Loucy (cell line): ENCODE results near the gene FOXN4.

Experiments used
- EZH2phosphoT487 ChIP-seq: fragments of 200-600 bp; IDR thresholded peaks from 2 replicates; pipeline ENCODE4 v1.6.1; 2018; ENCODE audit warnings: antibody characterized with exemption, mild to moderate bottlenecking, moderate library complexity, borderline replicate concordance
- TF ChIP-seq, protein P1 (sequence below): fragments of 200-600 bp; sonication (generic); conservative IDR thresholded peaks from 2 replicates; pipeline ENCODE4 v1.5.1; 2014; ENCODE audit warnings: mild to moderate bottlenecking, antibody characterized with exemption, low read length

- TF ChIP-seq, protein P1, sequence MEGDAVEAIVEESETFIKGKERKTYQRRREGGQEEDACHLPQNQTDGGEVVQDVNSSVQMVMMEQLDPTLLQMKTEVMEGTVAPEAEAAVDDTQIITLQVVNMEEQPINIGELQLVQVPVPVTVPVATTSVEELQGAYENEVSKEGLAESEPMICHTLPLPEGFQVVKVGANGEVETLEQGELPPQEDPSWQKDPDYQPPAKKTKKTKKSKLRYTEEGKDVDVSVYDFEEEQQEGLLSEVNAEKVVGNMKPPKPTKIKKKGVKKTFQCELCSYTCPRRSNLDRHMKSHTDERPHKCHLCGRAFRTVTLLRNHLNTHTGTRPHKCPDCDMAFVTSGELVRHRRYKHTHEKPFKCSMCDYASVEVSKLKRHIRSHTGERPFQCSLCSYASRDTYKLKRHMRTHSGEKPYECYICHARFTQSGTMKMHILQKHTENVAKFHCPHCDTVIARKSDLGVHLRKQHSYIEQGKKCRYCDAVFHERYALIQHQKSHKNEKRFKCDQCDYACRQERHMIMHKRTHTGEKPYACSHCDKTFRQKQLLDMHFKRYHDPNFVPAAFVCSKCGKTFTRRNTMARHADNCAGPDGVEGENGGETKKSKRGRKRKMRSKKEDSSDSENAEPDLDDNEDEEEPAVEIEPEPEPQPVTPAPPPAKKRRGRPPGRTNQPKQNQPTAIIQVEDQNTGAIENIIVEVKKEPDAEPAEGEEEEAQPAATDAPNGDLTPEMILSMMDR: peak; percentile 63
- TF ChIP-seq EZH2phosphoT487: no peak
Observed at GRCh38 chr12:109346920-109347319, 37.8 kb upstream of the FOXN4 start.
